Measurements from ENCODE around the gene USP6NL. TPM values are rescaled to one million over a fixed set of nuclear protein-coding genes. Genes with fewer than 3 reads are reported as not detected.
A peak's percentile ranks its signal among the peaks of the same experiment; 100 is the strongest.

USP6NL gene
- total and polyA plus RNA-seq, 2 of the 13 experiments (the other 11 are each of a cell fraction or from before 2014, with no cell fraction given) = 10.5 to 22.9 TPM

DNA sequence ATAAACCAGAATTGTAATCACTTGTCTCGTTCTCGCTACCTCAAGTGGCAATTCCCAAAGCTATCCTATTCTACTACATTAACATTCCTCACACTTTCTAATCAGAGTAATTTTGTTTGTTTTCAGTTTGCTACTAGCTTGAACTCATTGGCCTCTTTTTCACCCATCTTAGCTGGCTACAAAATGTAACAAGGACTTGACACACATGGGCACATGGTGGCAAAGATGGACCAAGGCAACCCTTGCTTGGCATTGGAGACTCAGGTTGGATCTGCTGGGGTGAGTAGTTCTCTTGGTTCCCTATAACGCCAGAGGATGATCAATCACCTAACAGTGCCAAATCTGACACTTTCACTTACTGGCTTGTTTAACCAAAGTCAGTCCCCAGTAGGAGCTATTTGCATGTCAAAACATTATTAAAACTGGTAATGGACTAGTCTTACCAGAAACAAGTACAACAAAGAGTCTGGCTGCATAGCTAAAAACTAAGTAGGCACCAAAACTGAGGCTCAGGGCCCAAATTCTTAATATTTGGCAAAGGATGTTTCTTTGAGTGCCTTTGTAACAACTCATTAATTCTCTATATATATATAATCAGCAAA lies 1.9 kb downstream of the USP6NL start:
- Histone ChIP-seq H2AFZ (ENCODE audit: low read length) (no peak overlapping the region), H3K27ac (ENCODE audit: extremely low read length, insufficient read depth, low read length) (no peak overlapping the region), H3K9me3 (ENCODE audit: low read length) (no peaks in the 10 kb centered on the region), H3K4me2 (ENCODE audit: low read depth, low read length) (peak overlapping the region; percentile 77), H3K9ac (ENCODE audit: insufficient read depth, low read depth, low read length) (peak overlapping the region; percentile 86; the same call in 1 of the 2 replicates), H3K4me1 (ENCODE audit: insufficient read depth, low read length) (peaks cover 67% of the 10 kb centered on the region), H3K4me3 (replicated peaks in 1 of 3; ENCODE audit: insufficient read depth in 1 of 3, low read depth in 2 of 3, low read length in 3 of 3) (peak overlapping the region; percentile 90 to 96 (median 92); a peak in 5 of 6 replicates), H4K20me1 (ENCODE audit: insufficient read depth, low read length) (no peaks in the 10 kb centered on the region), H3K79me2 (ENCODE audit: insufficient read depth, low read length) (peaks cover 63% of the 10 kb centered on the region), H3K36me3 (replicated peaks in 1 of 2; ENCODE audit: control insufficient read depth in 1 of 2, insufficient read depth in 2 of 2, low read length in 2 of 2) (no peaks in the 10 kb centered on the region), H3K27me3 (ENCODE audit: control insufficient read depth in 1 of 2, insufficient read depth in 2 of 2, low read length in 2 of 2) (no peaks in the 10 kb centered on the region; a peak in 1 of 5 replicates)
- intact Hi-C loops (cut with micrococcal nuclease; ENCODE audit: unreplicated experiment) = loop anchor here (2.0 to 10.0 kb wide), 3 partner anchors 95 to 215 kb away; partner anchors contain the start of gene PROSER2
- ChIA-PET CTCF (ENCODE audit: low intra/inter-chr PET ratio, low total read pairs) (no interaction called here), POLR2A (interaction anchor here (3.1 kb wide), 1 partner anchor 106 kb away, joined by 17 read pairs; no protein-coding TSS in a partner anchor)
- in situ Hi-C loops (cut with HindIII; ENCODE audit: extremely low pct_ligation_motif_present, low pct_unique_long_range_greater_than_20kb) = loop anchor here (5.0 to 10.0 kb wide), 2 partner anchors 92 to 115 kb away; no protein-coding TSS in a partner anchor
- BruUV-seq (replicated peaks) = TSS peak; percentile 55
- ATAC-seq (no peak), DNase-seq (ENCODE audit: low spot score) (no peak), FAIRE-seq (no peak)
- 82% methylated on average over 3 of the region's 3 CpGs for WGBS (ENCODE audit: low lambda C conversion rate)
- TF ChIP-seq CHD2 (IDR thresholded peaks at IDR 0.05; ENCODE audit: low read depth, low read length) (no peak), FLYWCH1 (CRISPR knock-in tag; IDR thresholded peaks at IDR 0.05) (no peak), MEIS1 (CRISPR knock-in tag; IDR thresholded peaks at IDR 0.05; ENCODE audit: borderline replicate concordance) (no peak)
- TF ChIP-seq, protein P1, sequence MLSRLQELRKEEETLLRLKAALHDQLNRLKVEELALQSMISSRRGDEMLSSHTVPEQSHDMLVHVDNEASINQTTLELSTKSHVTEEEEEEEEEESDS (CRISPR knock-in tag; IDR thresholded peaks at IDR 0.05; ENCODE audit: borderline replicate concordance) = no peak

DNA sequence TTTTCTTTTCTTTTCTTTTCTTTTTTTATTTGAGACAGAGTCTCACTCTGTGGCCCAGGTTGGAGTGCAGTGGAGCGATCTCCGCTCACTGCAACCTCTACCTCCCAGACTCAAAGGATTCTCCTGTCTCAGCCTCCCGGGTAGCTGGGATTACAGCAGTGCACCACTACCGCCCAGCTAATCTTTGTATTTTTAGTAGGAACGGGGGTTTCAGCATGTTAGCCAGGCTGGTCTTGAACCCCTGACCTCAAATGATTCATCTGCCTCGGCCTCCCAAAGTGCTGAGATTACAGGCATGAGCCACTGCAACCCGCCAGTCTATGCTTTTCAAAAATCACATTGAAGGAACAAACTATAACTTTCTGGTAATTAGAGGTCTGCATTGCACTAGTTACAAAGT lies 2.4 kb downstream of the USP6NL start:
- intact Hi-C loops (cut with micrococcal nuclease; ENCODE audit: unreplicated experiment) (loop anchor here (10.0 kb wide), 1 partner anchor 216 kb away; the partner anchor contains the start of gene PROSER2), in situ Hi-C loops (cut with HindIII; ENCODE audit: extremely low pct_ligation_motif_present, low pct_unique_long_range_greater_than_20kb) (loop anchor here (5.0 kb wide), 1 partner anchor 92 kb away; no protein-coding TSS in a partner anchor)
- no peaks in the 10 kb centered on the region for H4K20me1 ChIP-seq (ENCODE audit: insufficient read depth, low read length)
- 75% methylated on average over 7 of the region's 7 CpGs for WGBS (ENCODE audit: low lambda C conversion rate)
- no peak overlapping the region for H3K27ac ChIP-seq (ENCODE audit: extremely low read length, insufficient read depth, low read length)
- peak overlapping the region; percentile 77 for H3K4me2 ChIP-seq (ENCODE audit: low read depth, low read length)
- H3K9ac ChIP-seq (ENCODE audit: insufficient read depth, low read depth, low read length) = no peak overlapping the region
- CTCF ChIA-PET (ENCODE audit: low intra/inter-chr PET ratio, low total read pairs) = no interaction called here
- ATAC-seq (no peak), DNase-seq (ENCODE audit: low spot score) (no peak), FAIRE-seq (no peak)
- no peak overlapping the region for H2AFZ ChIP-seq (ENCODE audit: low read length)
- no peaks in the 10 kb centered on the region; a peak in 1 of 5 replicates for H3K27me3 ChIP-seq (ENCODE audit: control insufficient read depth in 1 of 2, insufficient read depth in 2 of 2, low read length in 2 of 2)
- TF ChIP-seq FOSL2 (CRISPR knock-in tag; IDR thresholded peaks at IDR 0.05) (0 out of 2 replicates have a peak, but pooled peaks have one; percentile 21), XBP1 (CRISPR knock-in tag; IDR thresholded peaks at IDR 0.05) (no peak), AGO1 (IDR thresholded peaks at IDR 0.05; ENCODE audit: low read depth, low read length, poor library complexity, severe bottlenecking) (no peak), ZBTB38 (CRISPR knock-in tag; IDR thresholded peaks at IDR 0.05) (peak; percentile 69), ZMYM2 (CRISPR knock-in tag; IDR thresholded peaks at IDR 0.05) (0 out of 2 replicates have a peak, but pooled peaks have one; percentile 37)
- TF ChIP-seq, protein P2, sequence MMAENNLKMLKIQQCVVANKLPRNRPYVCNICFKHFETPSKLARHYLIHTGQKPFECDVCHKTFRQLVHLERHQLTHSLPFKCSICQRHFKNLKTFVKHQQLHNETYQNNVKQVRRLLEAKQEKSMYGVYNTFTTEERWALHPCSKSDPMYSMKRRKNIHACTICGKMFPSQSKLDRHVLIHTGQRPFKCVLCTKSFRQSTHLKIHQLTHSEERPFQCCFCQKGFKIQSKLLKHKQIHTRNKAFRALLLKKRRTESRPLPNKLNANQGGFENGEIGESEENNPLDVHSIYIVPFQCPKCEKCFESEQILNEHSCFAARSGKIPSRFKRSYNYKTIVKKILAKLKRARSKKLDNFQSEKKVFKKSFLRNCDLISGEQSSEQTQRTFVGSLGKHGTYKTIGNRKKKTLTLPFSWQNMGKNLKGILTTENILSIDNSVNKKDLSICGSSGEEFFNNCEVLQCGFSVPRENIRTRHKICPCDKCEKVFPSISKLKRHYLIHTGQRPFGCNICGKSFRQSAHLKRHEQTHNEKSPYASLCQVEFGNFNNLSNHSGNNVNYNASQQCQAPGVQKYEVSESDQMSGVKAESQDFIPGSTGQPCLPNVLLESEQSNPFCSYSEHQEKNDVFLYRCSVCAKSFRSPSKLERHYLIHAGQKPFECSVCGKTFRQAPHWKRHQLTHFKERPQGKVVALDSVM (CRISPR knock-in tag; IDR thresholded peaks at IDR 0.05) = peak; percentile 71
- TF ChIP-seq, protein P3, sequence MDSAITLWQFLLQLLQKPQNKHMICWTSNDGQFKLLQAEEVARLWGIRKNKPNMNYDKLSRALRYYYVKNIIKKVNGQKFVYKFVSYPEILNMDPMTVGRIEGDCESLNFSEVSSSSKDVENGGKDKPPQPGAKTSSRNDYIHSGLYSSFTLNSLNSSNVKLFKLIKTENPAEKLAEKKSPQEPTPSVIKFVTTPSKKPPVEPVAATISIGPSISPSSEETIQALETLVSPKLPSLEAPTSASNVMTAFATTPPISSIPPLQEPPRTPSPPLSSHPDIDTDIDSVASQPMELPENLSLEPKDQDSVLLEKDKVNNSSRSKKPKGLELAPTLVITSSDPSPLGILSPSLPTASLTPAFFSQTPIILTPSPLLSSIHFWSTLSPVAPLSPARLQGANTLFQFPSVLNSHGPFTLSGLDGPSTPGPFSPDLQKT (CRISPR knock-in tag; IDR thresholded peaks at IDR 0.05; ENCODE audit: borderline replicate concordance) = no peak
- peak overlapping the region in 2 of 3 experiments; percentile 90 to 92; a peak in 4 of 6 replicates for H3K4me3 ChIP-seq (replicated peaks in 1 of 3; ENCODE audit: insufficient read depth in 1 of 3, low read depth in 2 of 3, low read length in 3 of 3)
- BruUV-seq (replicated peaks) = no TSS peak
- H3K9me3 ChIP-seq (ENCODE audit: low read length) = no peaks in the 10 kb centered on the region
- POLR2A ChIA-PET = interaction anchor here (1.3 to 3.1 kb wide), 2 partner anchors 86 to 107 kb away, joined by 3 to 17 read pairs; no protein-coding TSS in a partner anchor
- peaks cover 69% of the 10 kb centered on the region for H3K79me2 ChIP-seq (ENCODE audit: insufficient read depth, low read length)
- peaks cover 69% of the 10 kb centered on the region for H3K4me1 ChIP-seq (ENCODE audit: insufficient read depth, low read length)
- H3K36me3 ChIP-seq (replicated peaks in 1 of 2; ENCODE audit: control insufficient read depth in 1 of 2, insufficient read depth in 2 of 2, low read length in 2 of 2) = no peaks in the 10 kb centered on the region

All from HepG2 (cell line).